Hematopoietic multipotent progenitor cell treated with erythropoietin and hydrocortisone succinate and interleukin-3 and kit ligand, for 8 days (in vitro differentiated cells): ENCODE results near the gene CAMLG.
"Not testable (repeated sequence)": the region's sequence is repeated elsewhere in the genome, so short reads cannot be mapped to it uniquely, and the experiment has no call there.

Experiments used
- DNase-seq: peaks from one replicate; pipeline ENCODE4 v3.0.0-alpha.2; 2015

CAMLG gene

GRCh38 chr5:134738133-134738962 is at the start of gene CAMLG:
Gene CAMLG (plus strand): TSS chr5:134738548. CDS start chr5:134738621, 73 bp downstream.
- peak; percentile 98 for DNase-seq

DNA sequence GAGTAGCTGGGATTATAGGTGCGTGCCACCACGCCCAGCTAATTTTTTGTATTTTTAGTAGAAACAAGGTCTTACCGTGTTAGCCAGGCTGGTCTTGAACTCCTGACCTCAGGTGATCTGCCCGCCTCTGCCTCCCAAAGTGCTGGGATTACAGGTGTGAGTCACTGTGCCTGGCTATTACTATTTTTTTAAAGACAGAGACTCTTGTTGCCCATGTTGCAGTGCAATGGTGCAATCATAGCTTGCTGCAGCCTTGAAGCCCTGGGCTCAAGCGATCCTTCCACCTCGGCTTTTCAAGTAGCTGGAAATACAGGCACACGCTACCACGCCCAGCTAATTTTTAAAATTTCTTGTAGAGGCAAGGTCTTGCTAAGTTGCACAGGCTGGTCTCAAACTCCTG is 48.2 kb upstream of the CAMLG start:
- DNase-seq: not testable (repeated sequence)

DNA sequence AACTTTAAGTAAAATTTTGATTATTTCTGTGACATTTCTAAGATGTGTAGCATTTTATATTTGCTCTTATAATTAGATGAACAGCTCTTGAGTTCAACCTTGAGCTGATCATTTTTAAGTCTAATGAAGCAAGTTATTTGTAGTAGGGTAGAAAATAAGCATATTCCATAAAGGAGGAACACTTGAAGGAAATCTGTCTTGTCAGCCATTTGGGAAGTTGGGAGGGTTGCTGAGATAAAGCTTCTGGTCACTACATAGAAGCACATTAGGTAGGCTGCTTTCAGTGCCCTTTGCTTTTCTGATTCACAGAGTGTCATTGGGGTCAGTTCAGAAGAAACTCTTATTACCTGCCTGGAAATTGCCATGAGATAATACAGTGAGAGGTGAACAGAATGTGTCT is 45.6 kb upstream of the CAMLG start:
- no peak for DNase-seq

GRCh38 chr5:134708301-134708700 is 30.0 kb upstream of the CAMLG start:
- DNase-seq: no peak

DNA sequence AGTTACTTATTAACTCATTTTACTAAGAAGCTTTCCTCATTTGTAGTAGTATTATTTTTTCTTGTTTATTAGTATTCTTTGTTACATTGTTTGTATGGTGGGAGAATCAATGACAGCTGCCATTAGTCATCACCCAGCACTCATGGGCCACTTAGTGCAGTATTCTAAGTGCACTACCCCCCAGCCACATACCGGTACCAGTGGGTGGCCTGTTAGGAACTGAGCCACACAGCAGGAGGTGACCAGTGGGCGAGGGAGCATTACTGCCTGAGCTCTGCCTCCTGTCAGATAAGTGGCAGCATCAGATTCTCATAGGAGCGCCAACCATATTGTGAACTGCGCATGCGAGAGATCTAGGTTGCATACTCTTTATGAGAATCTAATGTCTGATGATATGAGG is 24.2 kb upstream of the CAMLG start:
- peak; percentile 8 for DNase-seq

DNA sequence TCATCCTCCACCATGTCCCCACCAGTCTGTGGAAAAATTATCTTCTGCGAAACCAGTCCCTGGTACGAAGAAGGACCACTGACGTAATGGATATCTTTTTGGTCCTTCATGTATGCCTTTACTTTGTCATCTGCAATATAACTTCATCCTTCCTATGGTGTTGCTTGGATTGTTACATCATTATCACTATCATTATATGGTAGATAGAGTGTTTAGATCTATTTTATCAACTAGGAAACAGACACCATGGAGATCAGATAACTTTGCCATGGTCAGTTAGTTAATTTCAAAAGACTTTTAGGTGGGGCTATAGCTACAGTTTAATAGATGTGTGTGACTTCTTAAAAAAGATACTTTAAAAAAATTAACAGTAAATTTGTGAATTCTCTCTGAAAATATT is 23.8 kb upstream of the CAMLG start:
- DNase-seq: peak; percentile 27

- DNase-seq: not testable (repeated sequence)
Measured at GRCh38 chr5:134715466-134715865, 22.9 kb upstream of the CAMLG start.

- DNase-seq: no peak
Measured at GRCh38 chr5:134724872-134725271, 13.5 kb upstream of the CAMLG start.

DNA sequence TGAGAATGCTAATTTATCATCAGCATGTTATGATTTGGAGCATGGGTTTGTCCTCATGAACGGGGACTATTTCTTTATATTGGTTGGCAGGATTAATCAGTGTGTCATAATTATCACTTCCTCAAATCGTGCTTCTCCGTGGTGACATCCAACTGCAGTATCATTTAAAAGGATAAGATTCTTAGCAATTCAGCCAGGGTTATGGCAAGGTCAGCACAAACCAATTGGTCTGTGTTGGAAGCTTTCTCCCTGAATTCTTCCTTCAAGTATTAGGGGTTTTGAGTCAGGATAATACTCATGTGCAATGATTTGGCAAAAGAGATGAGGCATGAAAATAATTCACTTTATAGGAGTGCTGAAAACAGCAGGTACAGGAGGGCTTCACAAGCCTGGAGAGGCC is 5.5 kb upstream of the CAMLG start:
- DNase-seq: no peak

GRCh38 chr5:134735243-134735642 is 3.1 kb upstream of the CAMLG start:
- no peak for DNase-seq

- DNase-seq: peak; percentile 18
Measured at GRCh38 chr5:134736173-134736812, 2.1 kb upstream of the CAMLG start.

DNA sequence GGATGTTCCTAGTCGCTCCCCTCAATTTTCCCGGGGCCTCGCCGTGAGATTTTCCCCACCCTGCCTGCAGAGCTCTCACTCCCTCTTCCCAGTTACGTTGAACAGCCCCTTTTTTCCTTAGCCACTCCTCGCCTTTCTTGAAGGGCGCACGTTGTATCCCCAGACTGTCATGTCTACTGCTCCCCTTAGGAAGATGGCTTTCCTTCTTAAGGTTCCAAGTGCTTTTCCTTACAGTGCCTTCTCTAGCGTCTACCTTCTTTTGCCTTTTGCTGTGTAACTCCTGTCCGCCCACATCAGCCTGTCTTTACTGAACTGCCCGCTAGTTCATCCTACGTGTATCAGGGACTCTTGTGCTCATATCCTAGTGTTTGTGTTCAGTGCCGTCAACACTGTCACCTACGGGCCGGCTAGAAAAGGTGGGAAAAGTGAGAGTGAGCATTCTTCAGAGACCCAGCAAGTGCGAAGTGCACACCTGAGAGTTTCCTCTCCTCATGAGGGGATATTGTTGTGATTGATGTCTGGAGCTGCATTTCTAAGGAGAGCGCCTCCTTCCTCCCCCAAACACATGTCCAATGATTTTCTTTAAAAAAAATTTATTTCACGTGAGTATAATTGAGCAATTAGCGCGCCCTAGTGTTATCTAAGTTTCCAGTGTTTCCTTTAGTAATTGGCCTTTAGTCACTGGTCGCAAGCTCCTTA is 764 bp downstream of the CAMLG start:
- DNase-seq: peak; percentile 86

DNA sequence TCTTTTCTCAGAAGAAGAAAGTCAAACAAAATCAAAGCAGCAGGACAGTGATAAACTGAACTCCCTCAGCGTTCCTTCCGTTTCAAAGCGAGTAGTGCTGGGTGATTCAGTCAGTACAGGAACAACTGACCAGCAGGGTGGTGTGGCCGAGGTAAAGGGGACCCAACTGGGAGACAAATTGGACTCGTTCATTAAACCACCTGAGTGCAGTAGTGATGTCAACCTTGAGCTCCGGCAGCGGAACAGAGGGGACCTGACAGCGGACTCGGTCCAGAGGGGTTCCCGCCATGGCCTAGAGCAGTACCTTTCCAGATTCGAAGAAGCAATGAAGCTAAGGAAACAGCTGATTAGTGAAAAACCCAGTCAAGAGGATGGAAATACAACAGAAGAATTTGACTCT is 2.7 kb downstream of the CAMLG start:
- no peak for DNase-seq

DNA sequence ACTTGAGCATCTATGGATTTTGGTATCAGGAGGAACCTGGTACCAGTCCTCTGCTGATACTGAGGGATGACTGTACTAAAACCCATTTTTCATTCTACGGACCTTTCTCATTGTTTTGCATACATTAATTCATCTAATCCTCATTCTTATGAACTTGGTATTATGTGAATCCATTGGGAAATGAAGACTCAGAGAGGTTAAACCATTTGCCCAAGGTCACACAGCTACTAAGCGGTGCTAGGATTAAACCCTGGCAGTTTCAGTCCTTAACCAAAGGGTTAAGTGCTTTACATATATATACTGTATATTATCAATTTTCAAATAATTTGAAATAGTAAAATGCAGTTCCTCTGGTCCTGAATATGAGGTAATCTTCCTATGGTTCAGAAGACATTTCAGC is 3.8 kb downstream of the CAMLG start:
- DNase-seq: no peak

GRCh38 chr5:134749415-134749814 is 11.1 kb downstream of the CAMLG start:
- DNase-seq: no peak

DNA sequence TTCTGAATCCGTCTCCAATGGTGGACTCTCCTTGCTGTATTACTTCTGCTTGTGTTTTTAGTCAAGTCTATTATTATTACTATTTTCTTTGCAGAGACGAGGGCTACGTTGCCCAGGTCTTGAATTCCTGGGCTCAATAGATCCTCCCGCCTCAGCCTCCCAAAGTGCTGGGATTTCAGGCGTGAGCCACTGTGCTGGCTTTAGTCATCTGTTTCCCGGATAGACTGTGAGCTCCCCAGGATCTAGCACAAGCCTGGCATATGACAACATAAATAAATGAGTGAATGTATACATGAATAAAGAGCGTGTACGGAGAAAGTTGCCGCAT is 19.8 kb downstream of the CAMLG start:
- DNase-seq: no peak

DNA sequence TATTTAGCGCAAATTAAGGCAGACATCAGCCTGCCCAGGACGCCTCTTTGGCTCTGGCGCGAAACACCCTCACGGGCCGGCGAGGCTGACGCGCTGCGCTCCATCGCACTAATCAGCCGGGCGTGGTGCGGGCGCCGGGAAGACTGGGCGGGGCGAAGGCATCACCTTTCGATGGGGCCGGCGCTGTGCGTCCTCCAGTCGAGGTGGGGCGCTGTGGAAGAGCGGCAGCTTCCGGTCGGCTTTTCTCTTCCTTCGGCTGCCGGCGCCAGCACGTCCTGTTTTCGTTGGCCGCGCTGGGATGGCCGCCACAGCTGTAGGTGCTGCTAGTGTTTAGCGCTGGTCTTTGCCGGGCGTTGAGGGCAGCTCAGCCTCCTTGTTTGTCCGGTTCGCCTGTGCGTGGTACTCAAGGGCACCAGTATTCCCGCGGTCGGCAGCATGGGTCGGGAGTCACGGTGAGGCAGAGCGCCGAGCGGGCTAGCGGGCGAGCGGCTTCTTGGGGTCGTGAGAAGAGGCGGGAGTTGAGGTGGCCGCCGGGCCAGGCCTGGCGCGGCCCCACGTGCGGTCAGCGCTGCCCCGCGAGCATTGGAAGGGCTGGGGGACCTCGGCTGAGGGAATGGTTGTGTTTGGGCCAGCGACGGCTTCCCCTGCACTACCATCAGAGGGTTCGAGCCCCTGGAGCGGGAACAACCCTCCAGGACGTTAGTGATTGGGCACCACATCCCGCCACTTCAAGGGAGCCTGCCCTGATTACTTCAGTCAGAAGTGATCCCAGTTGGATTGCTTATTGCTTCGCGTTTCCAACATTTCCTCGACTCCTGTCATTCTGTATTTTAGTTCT is 20.4 kb downstream of the CAMLG start, which contains the start of gene DDX46:
DDX46 (plus strand) TSS at position 276 of the 838 bp plus-strand sequence; CDS start at position 436, 160 bp downstream.
- DNase-seq: peak; percentile 94

GRCh38 chr5:134767528-134768291 is 29.4 kb downstream of the CAMLG start:
- DNase-seq: not testable (repeated sequence)

DNA sequence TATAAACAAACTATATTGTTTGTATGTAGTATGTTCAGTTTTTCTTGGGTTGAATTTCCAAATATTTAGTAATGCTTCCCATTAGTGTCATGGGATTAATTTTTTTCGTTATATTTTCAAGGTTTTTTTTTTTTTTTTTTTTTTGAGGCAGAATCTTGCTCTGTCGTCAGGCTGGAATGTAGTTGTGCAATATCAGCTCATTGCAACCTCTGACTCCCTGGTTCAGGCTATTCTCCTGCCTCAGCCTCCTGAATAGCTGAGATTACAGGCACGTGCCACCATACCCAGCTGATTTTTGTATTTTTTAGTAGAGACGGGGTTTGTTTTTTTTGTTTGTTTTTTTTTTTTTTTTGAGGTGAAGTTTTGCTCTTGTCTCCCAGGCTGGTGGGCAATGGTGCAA is 30.9 kb downstream of the CAMLG start:
- DNase-seq: no peak

GRCh38 chr5:134772461-134773125 is 34.2 kb downstream of the CAMLG start:
- no peak for DNase-seq

GRCh38 chr5:134777366-134777765 is 39.0 kb downstream of the CAMLG start:
- no peak for DNase-seq
